CD4-positive, alpha-beta T cell treated with Interleukin-12 subunit alpha and Interleukin-12 subunit beta, for 1 hour (primary cell): ENCODE results near the gene METTL2B.
"Not testable (repeated sequence)": the region's sequence is repeated elsewhere in the genome, so short reads cannot be mapped to it uniquely, and the experiment has no call there.

ENCODE experiments used
- DNase-seq: peaks from one replicate; pipeline ENCODE4 v3.0.0-alpha.2; 2020

Gene METTL2B

DNA sequence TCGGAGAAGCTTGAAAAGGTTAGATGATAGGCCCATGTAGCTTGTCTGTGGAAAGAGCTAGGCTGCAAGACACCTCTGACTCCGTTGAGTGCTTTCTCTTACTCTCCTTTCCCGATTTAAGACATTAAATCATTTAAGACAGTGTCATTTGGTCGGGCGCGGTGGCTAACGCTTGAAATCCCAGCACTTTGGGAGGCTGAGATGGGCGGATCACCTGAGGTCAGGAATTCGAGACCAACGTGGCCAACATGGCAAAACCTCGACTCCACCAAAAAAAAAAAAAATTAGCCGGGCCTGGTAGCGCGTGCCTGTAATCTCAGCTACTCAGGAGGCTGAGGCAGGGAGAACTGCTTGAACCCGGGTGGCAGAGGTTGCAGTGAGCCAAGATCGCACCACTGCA lies 52.6 kb downstream of the METTL2B start:
- DNase-seq, result not testable (repeated sequence)

DNA sequence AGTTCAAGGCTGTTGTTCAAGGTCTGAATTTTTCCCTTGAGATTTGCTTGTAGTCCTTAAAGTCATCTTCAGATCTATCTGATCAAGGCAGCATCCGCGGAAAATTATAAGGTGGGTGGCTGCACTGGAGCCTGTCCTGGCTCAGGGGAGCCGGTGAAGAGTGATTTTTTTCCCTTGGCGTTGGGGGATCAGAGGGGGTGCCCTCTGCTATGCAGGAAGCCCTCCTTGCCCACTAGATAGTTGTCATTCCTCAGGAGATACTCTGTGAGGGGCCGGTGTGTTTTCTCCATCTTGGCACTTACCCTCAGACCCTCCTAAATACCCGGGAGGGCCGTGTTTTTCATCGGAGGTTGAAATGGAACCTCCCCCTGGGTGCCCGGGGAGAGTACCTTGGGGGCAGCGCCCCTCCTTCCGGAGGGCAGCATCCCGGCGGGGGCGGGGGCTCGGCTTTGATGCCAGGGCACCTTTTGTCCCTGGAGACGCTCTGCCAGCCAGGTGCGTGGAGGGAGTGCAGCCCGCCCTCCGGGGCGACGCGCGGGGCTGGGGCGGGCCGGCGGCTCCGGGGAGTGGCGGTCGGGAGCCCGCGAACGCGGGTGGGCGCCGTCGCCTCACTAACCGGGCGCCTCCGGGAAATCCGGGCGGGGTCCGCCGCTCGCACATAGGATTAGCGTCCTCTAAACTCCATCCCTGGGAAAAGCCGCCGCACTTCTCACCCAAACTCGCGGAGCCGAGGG lies 53.7 kb downstream of the METTL2B start:
- DNase-seq, result peak; percentile 64

DNA sequence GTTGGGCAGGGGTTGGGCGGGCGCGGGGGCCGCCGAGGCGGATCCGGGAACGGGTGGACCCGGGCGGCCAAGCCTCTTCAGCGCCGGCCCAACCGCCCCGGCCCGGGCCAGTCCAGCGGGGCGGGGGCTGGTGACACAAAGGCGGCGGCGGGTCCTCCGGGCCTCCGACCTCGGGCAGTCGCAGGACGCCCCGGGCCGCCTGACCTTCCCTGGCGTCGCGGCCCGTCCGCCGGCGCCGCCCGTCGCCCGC lies 54.2 kb downstream of the METTL2B start:
- DNase-seq, result no peak

GRCh38 chr7:128531105-128531954 lies 54.8 kb downstream of the METTL2B start:
- peak; percentile 90 for DNase-seq

GRCh38 chr7:128531955-128532478 lies 55.5 kb downstream of the METTL2B start:
- peak; percentile 38 for DNase-seq

DNA sequence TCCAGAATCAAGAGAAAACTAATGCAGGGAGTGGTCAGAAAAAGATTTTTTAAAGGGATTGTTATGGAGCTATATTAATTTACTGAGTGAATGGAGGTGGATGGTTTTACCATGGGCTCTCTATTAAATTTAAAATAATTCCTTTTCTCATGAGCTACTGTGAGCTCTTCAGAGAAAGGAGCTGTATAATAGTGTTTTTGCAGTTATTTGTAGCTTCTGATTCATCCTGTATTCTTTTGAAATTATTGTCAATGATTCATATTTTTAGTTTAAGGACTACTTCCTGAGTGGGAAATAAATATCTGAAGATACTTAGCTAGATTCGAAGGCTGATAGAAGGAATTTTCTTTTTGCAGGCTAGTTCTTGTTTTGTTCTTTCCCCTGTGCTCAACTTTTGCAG lies 56.4 kb downstream of the METTL2B start:
- not testable (repeated sequence) for DNase-seq

DNA sequence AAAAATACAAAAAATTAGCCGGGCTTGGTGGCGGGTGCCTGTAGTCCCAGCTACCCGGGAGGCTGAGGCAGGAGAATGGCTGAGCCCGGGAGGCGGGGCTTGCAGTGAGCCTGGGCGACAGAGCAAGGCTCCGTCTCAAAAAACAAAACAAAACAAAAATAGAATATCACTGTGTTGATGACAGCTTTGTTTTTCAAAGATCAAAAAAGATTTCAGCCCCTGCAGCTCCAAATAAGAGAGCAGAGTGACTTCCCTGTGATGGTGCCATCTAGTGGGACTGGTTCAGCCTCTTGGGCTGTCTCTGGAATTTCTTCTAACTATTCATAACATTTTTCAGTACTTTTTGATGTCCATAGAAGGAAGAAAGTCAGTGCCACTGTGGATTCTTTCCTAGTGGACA lies 60.9 kb downstream of the METTL2B start:
- DNase-seq, result peak; percentile 51

DNA sequence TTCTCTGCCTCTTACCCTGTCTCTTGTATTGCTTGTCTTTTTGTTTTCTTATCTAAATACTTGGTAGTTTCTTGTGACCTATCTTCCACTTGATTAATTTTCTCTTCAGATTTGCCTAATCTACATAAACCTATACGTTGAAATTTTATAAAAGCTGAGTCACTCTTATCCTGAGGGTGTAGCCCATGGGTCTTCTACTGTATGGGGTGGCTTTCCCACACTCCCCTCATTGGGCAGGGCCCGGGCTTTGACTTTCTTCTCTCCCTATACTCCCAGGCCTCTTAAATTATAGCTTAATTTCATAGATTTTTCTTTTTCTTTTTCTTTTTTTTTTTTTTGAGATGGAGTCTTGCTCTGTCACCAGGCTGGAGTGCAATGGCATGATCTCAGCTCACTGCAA lies 66.0 kb downstream of the METTL2B start:
- DNase-seq, result not testable (repeated sequence)

DNA sequence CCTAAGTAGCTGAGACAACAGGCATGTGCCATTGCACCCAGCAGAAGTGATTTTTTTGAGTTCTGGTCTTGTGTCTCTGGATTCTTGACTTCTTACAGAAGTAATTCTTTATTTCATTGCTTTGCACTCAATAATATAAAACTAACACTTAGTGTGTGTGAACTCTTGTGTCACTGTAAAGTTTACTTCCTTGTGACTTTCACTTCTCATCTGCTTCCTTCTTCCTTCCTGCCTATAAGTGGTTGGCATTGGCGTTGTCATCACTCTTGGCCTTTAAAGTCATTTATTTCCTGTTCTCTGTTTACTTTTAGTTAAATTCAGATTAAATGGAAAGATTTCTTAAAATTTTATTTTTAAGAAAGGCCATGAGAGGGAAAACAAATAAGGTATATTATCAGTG lies 66.8 kb downstream of the METTL2B start:
- DNase-seq, result not testable (repeated sequence)

GRCh38 chr7:128546319-128546851 lies 69.8 kb downstream of the METTL2B start:
- DNase-seq, result not testable (repeated sequence)

DNA sequence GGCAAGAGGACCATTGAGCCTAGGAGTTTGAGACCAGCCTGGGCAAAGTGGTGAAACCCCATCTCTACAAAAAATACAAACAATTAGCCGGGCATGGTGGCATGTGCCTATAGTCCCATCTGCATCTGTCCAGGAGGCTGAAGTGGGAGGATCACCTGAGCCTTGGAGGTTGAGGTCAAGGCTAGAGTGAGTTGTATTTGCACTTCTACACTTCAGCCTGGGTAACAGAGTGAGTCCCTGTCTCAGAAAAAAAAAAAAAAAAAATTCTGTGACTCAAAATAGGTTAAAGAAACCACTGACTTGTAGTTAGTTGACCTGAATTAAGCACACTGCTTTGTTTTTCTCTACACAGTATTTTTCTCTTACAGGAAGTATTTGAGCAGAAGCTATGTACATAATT lies 74.4 kb downstream of the METTL2B start:
- DNase-seq, result no peak

DNA sequence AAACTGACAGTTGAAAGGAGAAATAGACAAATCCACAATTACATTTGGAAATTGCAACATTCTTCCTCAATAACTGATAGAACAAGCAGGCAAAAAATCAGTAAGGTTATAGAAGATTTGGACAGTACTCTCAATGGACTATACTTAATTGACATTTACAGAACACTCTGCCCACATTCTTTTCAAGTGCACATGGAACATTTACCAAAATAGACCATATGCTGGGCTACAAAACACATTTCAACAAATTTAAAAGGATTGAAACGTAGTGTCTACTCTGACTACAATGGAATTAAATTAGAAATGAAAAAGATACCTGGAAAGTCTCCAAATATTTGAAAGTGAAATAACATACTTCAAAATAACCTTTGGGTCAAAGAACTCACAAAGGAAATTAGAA lies 77.8 kb downstream of the METTL2B start:
- DNase-seq, result not testable (repeated sequence)
